ENCODE data around the gene FILIP1L.
"Not testable (repeated sequence)": the region's sequence is repeated elsewhere in the genome, so short reads cannot be mapped to it uniquely, and the experiment has no call there.

The FILIP1L gene

DNA sequence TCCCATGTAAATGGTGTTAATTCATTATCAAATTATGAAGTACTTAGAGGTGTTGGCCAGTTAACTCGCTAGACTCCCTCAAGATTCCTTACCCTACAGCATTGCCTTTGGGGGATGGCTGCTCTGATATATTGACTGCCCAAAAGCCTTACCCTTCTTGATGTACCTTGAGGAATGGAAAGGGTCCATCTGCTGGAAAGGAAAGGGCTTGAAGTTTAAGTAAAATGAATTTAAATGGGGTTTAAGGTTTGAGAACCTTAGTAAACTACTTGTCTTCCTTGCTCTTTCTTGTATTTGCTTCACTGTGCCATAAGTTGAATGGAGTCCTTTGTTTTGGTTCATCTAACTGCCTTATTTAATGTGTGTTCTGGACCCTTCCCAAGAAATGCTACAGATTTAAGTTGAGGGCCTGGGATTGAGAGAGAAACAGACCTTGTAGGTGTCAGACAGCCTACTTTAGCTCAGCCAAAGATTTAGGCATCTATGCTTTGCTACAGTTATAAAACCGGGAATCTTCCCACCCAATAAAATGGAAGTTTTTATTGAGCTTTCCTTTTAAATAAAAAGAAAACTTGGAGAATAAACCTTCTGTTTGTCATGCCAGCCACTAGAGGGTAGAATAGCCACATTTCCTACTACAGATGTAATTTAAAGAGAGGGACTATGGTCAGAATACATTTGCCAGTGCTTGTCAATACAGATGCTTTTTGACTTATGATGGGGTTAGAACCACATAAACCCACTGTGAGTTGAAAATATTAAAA lies 271.3 kb downstream of the FILIP1L start:
- peak; percentile 12 for DNase-seq (ENCODE audit: low spot score)

- DNase-seq (ENCODE audit: low spot score), result not testable (repeated sequence)
Measured at GRCh38 chr3:99841949-99842348, 272.4 kb downstream of the FILIP1L start.

GRCh38 chr3:99839613-99840012 lies 274.7 kb downstream of the FILIP1L start:
- no peak for DNase-seq (ENCODE audit: low spot score)

DNA sequence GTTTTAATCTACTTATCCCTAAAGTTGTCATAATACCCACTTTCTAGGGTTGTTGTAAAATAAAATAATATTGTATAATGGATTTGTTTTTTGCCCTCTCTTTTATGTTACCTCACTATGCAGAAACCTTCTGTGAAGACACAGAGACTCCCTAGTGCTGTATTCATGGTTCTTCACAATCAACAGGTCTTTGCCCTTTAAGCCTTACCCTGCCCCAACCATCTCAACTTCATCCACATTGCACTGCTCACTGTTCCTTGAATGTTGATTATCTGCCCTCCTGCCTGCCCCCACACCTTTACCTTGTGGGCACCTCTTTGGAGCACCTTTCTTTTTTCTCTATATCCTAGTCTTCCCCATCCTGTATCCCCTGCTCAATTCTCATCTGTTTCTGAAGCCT lies 275.5 kb downstream of the FILIP1L start:
- DNase-seq (ENCODE audit: low spot score), result no peak

- no peak for DNase-seq (ENCODE audit: low spot score)
Measured at GRCh38 chr3:99837715-99838114, 276.6 kb downstream of the FILIP1L start.

DNA sequence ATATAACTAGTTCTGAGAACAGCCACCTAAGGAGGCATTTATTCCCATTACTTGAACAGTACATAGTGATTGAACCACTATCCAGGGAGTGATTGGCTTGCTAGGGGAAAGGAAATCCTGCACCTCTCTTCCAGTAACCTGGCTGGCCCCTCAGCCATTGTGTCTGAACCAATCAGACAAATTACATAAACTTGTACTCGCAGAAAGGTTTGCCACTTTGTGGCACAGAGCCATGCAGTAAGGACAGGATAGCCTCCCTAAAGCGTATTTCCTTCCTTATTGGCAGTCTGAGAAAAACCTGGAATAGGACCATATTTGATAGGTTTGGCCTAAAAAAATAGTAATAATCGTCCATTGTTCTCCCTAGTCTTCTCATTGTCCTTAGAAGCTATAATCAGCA lies 277.6 kb downstream of the FILIP1L start:
- no peak for DNase-seq (ENCODE audit: low spot score)

DNA sequence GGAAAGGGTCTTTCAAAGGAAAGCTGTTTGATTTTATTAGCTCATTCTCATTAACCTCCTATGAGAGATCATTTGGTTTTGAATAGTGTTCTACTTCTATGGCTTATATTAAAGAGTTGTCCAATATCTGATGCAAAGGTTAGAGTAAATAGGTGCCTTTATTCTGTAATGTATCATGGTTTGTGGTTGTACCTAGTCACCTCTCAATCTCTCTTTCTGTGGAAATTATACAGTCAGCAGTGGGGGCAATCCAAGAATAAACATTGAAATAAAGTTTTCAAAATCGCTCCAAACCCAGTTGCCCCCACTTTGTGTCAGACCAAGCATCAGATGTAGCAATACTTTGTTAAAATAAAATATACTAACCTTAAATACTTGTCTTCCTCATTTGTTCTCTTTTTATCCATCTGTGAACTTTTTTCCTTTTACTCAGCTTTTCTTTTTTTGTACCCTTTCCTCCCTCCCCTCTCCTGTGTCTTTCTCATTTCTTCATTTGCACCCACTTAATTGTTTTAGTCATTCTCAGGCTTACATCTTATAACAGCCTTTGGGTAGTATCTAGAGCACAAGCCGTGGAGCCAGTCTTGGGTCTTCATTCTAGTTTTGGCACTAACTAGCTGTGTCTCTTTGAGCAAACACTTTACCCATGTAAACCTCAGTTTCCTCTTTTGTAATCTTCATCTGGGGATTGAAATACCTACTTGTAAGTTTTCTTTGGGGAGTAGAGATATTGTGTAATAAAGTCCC lies 279.9 kb downstream of the FILIP1L start:
- no peak for DNase-seq (ENCODE audit: low spot score)

DNA sequence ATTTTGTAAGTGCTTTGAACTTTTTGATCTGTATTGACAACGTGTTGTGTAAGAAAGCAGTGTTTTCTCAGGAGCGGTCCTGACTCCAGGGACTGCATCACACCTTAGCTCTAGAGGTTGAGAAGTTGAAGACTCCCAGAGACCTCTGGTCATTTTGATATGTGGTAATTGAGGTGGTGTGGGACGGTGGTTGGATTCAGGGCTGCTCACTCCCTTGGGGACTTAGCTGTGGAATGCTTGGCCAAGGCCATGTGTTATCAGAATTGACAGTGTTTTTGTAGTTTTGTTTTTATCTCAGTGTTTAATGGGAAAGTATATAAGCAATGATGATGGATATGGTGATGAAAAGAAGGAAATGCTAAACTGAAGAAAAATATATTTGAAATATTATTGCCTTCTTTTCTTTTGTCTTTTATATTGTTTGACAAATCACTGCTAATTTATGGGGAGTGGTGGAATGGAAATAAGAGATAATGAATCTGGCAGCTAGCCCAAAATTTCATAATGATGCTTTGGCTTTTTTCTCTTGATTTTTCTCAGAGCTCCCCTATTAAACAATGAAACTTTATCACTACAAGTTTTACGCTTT lies 280.6 kb downstream of the FILIP1L start:
- no peak for DNase-seq (ENCODE audit: low spot score)

- no peak for DNase-seq (ENCODE audit: low spot score)
Measured at GRCh38 chr3:99829844-99830243, 284.5 kb downstream of the FILIP1L start.

DNA sequence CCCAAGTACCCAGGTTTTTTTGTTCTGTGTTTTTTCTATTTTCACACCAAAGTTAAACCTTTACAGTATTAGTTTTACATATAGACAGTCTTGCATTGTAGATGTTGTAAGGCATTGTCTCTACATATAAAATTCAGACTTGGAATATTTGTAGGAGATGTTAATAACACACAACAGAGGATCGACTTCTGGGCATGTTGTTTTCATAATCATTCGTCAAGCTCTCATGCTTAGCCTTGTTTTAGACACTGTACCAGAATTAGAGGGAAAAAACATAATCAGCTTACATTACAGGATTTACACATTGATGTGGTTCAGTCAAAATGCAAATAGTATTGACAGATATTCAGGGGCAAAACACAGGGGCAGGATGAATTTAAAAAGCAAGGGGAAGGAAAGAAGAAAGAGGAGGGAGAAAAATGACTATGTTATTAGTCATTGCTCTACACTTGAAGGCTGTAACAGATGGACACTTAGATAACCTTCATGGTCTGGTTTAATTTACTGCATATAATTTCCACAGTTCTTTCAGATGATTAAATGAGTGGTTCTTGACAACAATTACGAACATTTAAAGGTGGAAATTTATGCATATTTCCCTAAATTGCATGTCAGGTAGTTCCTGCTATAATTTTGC lies 289.2 kb downstream of the FILIP1L start:
- peak; percentile 64 for DNase-seq (ENCODE audit: low spot score)

GRCh38 chr3:99823723-99824711 lies 290.3 kb downstream of the FILIP1L start:
- DNase-seq (ENCODE audit: low spot score), result no peak

GRCh38 chr3:99818818-99819217 lies 295.5 kb downstream of the FILIP1L start:
- DNase-seq (ENCODE audit: low spot score), result no peak

- peak; percentile 89 for DNase-seq (ENCODE audit: low spot score)
Measured at GRCh38 chr3:99817437-99818240, 296.7 kb downstream of the FILIP1L start, which contains the start of gene CMSS1. TSS of gene CMSS1 (plus strand) at chr3:99817862.

DNA sequence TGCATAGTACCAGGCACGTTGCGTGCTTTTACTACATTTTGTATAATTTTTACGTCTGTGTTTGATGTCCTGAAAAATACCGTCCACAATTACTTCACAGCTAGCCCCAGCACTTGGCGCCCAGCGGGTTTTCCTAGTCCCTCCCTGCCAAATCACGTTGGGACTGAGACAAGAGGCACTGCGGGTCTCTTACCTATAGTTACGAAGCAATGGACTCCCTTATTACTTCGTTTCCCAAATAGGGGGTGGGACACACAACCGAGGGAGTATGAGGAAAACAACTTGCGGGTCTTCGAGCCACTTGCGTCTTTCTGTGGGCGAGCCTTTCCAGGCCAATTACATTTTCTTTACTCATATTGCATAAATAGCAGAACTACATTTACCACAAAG lies 297.3 kb downstream of the FILIP1L start:
- DNase-seq (ENCODE audit: low spot score), result no peak

GRCh38 chr3:99810403-99810802 lies 303.9 kb downstream of the FILIP1L start:
- DNase-seq (ENCODE audit: low spot score), result no peak

DNA sequence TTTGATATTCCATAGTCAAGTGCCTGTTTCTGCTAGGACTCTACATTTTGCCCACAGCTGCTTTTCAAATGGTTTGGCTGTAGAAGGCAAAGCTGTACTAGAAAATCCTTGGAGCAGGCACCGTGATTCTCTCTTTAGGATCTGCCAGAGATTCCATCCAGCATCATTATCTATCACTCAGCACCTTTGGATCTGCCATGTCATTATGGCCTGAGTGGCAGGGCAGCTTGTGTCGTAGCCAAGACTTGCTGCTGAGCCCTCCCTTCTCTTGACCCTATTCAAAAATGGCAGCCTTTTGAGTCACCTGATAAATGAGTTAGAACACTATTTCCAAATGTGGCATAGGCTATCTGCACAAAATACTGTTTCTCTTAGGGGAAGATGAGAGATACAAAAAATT lies 304.7 kb downstream of the FILIP1L start:
- DNase-seq (ENCODE audit: low spot score), result no peak

DNA sequence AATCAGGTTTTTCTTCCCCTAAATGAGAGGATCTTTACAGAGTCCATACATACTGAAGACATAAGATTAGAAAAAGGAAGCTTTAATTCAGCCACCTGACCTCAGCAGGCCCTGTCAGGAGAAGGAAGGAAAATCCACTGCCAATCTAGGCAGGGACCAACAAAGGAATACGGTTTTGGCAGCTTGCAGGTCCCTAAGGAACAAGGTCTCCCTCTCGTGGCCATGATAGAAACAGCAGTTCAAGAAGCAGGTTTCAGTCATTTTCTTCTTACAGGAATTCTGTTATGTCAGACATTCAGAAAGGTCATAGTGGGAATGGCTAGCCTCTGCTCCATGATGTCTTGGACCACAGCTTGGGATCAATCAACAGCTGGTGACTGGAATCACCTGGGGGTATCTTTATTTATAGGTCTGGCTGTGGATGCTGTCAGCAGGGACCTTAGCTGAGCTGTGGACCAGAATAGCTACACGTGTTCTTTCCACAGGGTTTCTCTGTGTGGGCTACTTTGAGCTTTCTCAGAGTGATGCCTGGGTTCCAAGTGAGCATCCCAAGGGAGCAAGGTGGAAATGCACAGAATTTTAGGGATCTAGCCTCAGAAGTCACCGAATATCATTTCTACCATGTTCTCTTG lies 306.0 kb downstream of the FILIP1L start:
- peak; percentile 56 for DNase-seq (ENCODE audit: low spot score)

DNA sequence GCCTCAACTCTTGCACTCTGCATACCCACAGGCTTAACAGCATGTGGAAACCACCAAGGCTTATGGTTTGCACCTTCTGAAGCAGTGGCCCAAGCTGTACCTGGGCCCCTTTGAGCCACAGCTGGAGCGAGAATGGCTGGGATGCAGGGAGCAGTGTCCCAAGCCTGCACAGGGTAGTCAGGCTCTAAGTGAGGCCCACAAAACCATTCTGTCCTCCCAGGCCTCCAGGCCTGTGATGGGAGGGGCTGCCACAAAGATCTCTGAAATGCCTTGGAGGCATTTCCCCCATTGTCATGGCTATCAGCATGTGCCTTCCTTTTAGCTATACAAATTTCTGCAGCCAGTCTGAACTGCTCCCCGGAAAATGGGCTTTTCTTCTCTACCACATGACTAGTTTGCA lies 309.1 kb downstream of the FILIP1L start:
- no peak for DNase-seq (ENCODE audit: low spot score)

- DNase-seq (ENCODE audit: low spot score), result no peak
Measured at GRCh38 chr3:99803297-99803696, 311.0 kb downstream of the FILIP1L start.

- no peak for DNase-seq (ENCODE audit: low spot score)
Measured at GRCh38 chr3:99799422-99799821, 314.9 kb downstream of the FILIP1L start.
